ENCODE data around the gene POLR3H.

POLR3H gene

GRCh38 chr22:41525450-41526225 lies 18.6 kb downstream of the POLR3H start:
- no peak overlapping the region for H3K4me3 ChIP-seq (replicated peaks; ENCODE audit: low read depth, low read length)
- no peak for TF ChIP-seq CTCF (IDR thresholded peaks at IDR 0.05; ENCODE audit: low read length, missing control alignments)
- DNase-seq (ENCODE audit: low read depth): no peak

- no peak for DNase-seq (ENCODE audit: low read depth)
- no peak overlapping the region for H3K4me3 ChIP-seq (replicated peaks; ENCODE audit: low read depth, low read length)
- no peak for TF ChIP-seq CTCF (IDR thresholded peaks at IDR 0.05; ENCODE audit: low read length, missing control alignments)
Observed at GRCh38 chr22:41524809-41525449, 19.3 kb downstream of the POLR3H start.

GRCh38 chr22:41524251-41524661 lies 20.0 kb downstream of the POLR3H start:
- TF ChIP-seq CTCF (IDR thresholded peaks at IDR 0.05; ENCODE audit: low read length, missing control alignments): no peak
- DNase-seq (ENCODE audit: low read depth): no peak
- no peak overlapping the region for H3K4me3 ChIP-seq (replicated peaks; ENCODE audit: low read depth, low read length)

- peak; percentile 29 for DNase-seq (ENCODE audit: low read depth)
- H3K4me3 ChIP-seq (replicated peaks; ENCODE audit: low read depth, low read length): no peak overlapping the region
- no peak for TF ChIP-seq CTCF (IDR thresholded peaks at IDR 0.05; ENCODE audit: low read length, missing control alignments)
Observed at GRCh38 chr22:41523464-41524221, 20.6 kb downstream of the POLR3H start.

GRCh38 chr22:41522813-41523212 lies 21.5 kb downstream of the POLR3H start:
- TF ChIP-seq CTCF (IDR thresholded peaks at IDR 0.05; ENCODE audit: low read length, missing control alignments): no peak
- no peak for DNase-seq (ENCODE audit: low read depth)
- H3K4me3 ChIP-seq (replicated peaks; ENCODE audit: low read depth, low read length): no peak overlapping the region

GRCh38 chr22:41521126-41521525 lies 23.1 kb downstream of the POLR3H start:
- no peak for TF ChIP-seq CTCF (IDR thresholded peaks at IDR 0.05; ENCODE audit: low read length, missing control alignments)
- DNase-seq (ENCODE audit: low read depth): no peak
- no peak overlapping the region for H3K4me3 ChIP-seq (replicated peaks; ENCODE audit: low read depth, low read length)

Data from fibroblast of pulmonary artery (primary cell).